Esophagus muscularis mucosa (tissue), 3 donors: ENCODE data around the gene NTRK3.

Experiments
- POLR2AphosphoS5 ChIP-seq, 2 donors: sonication (generic); formaldehyde crosslinking; IDR thresholded peaks; one replicate each; pipeline ENCODE4 v1.6.1; 2017; ENCODE audit warnings: antibody characterized with exemption in 2 of 2
- TF ChIP-seq, protein P1 (sequence below), 3 experiments: fragments of 200-600 bp in 2 of 3; fragments of 450-650 bp in 1 of 3; sonication (generic) in 2 of 3; IDR thresholded peaks; one replicate each; pipeline ENCODE4 v1.5.1; 2017 to 2019; ENCODE audit warnings: antibody characterized with exemption in 3 of 3, mild to moderate bottlenecking in 2 of 3, moderate library complexity in 1 of 3

DNA sequence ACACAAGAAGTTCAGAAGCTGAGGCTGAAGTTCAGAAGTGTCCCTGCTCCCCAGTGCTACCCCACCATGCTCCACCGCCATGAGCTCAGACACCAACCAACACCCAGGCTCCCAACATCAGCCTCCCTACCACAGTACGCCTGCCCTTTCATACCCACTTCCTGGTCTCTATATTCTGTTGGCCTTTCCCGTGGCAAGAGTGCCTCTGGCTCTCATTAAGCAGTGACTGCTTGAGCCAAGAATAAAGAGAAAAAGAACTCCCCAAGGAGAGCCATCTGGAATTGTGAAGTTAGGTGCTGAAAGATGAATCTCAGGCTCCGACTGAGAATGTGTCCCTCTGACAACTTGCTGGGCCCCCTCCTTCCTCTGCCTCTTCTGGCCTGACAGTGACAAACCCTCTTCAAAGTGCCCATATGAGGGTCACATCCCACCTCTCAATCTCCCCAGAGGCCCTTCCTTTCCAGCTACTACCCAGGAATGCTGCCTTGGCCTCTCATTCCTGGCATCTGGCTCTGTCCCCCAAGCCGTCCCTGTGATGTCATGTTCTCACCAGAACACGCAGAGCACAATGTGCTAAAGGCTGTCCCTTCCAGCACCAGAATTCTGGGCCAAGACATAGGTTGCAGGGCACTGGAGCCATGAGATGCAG, 306.8 kb downstream of the NTRK3 start:
- TF ChIP-seq, protein P1, sequence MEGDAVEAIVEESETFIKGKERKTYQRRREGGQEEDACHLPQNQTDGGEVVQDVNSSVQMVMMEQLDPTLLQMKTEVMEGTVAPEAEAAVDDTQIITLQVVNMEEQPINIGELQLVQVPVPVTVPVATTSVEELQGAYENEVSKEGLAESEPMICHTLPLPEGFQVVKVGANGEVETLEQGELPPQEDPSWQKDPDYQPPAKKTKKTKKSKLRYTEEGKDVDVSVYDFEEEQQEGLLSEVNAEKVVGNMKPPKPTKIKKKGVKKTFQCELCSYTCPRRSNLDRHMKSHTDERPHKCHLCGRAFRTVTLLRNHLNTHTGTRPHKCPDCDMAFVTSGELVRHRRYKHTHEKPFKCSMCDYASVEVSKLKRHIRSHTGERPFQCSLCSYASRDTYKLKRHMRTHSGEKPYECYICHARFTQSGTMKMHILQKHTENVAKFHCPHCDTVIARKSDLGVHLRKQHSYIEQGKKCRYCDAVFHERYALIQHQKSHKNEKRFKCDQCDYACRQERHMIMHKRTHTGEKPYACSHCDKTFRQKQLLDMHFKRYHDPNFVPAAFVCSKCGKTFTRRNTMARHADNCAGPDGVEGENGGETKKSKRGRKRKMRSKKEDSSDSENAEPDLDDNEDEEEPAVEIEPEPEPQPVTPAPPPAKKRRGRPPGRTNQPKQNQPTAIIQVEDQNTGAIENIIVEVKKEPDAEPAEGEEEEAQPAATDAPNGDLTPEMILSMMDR (IDR thresholded peaks at IDR 0.05), result no peak
- no peak for TF ChIP-seq POLR2AphosphoS5 (IDR thresholded peaks at IDR 0.05)
